Measurements from ENCODE around the gene C16orf96.

- TF ChIP-seq, protein P1, sequence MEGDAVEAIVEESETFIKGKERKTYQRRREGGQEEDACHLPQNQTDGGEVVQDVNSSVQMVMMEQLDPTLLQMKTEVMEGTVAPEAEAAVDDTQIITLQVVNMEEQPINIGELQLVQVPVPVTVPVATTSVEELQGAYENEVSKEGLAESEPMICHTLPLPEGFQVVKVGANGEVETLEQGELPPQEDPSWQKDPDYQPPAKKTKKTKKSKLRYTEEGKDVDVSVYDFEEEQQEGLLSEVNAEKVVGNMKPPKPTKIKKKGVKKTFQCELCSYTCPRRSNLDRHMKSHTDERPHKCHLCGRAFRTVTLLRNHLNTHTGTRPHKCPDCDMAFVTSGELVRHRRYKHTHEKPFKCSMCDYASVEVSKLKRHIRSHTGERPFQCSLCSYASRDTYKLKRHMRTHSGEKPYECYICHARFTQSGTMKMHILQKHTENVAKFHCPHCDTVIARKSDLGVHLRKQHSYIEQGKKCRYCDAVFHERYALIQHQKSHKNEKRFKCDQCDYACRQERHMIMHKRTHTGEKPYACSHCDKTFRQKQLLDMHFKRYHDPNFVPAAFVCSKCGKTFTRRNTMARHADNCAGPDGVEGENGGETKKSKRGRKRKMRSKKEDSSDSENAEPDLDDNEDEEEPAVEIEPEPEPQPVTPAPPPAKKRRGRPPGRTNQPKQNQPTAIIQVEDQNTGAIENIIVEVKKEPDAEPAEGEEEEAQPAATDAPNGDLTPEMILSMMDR (IDR thresholded peaks at IDR 0.05 in 2 of 3, conservative IDR thresholded peaks at IDR 0.05 in 1 of 3; ENCODE audit: borderline replicate concordance in 1 of 3, insufficient read depth in 1 of 3, low read depth in 2 of 3, low read length in 2 of 3): no peak
- TF ChIP-seq RAD21 (IDR thresholded peaks at IDR 0.05; ENCODE audit: low read depth) (no peak), MAX (IDR thresholded peaks at IDR 0.05) (no peak), POLR2A (IDR thresholded peaks at IDR 0.05; ENCODE audit: borderline replicate concordance, extremely low read depth, insufficient read depth, insufficient read length) (peak; percentile 34), ZFX (IDR thresholded peaks at IDR 0.05) (peak; percentile 5; the same call in 1 of the 2 replicates), POLR2AphosphoS5 (IDR thresholded peaks at IDR 0.05; ENCODE audit: low read depth, low read length) (no peak), EZH2 (IDR thresholded peaks at IDR 0.05) (no peak), EGR1 (IDR thresholded peaks at IDR 0.05; ENCODE audit: low read depth) (no peak)
Measured at GRCh38 chr16:4615384-4616046, 59.4 kb downstream of the C16orf96 start.
